SK-N-SH treated with all-trans-retinoic acid at 6 μM for 48 hours (cell line): ENCODE results near the gene KEL.

ENCODE experiments used
- ATAC-seq: fragments of 200-7000 bp; cut with Tn5 transposase; 3 replicates; pipeline ENCODE4 v1.9.1; 2020; ENCODE audit warnings: mild to moderate bottlenecking, moderate library complexity
- ARNTL ChIP-seq: fragments of 450-650 bp; formaldehyde crosslinking; IDR thresholded peaks from 2 replicates; pipeline ENCODE4 v1.5.0; 2020; ENCODE audit warnings: low read depth, mild to moderate bottlenecking, moderate library complexity, borderline replicate concordance
- BACH2 ChIP-seq: fragments of 250-450 bp; sonication (Bioruptor Pico); IDR thresholded peaks from 2 replicates; pipeline ENCODE4 v1.9.0; 2021; ENCODE audit warnings: mild to moderate bottlenecking, borderline replicate concordance
- CREB5 ChIP-seq: fragments of 250-450 bp; sonication (Bioruptor Pico); IDR thresholded peaks from 2 replicates; pipeline ENCODE4 v1.5.1; 2020; ENCODE audit warnings: low read depth, mild to moderate bottlenecking, moderate library complexity
- CSDC2 ChIP-seq: fragments of 250-450 bp; sonication (Bioruptor Pico); IDR thresholded peaks from 2 replicates; pipeline ENCODE4 v1.5.0; 2020; ENCODE audit warnings: mild to moderate bottlenecking, moderate library complexity
- CSRNP3 ChIP-seq: fragments of 250-450 bp; sonication (Bioruptor Pico); IDR thresholded peaks from 2 replicates; pipeline ENCODE4 v1.5.1; 2021; ENCODE audit warnings: mild to moderate bottlenecking, moderate library complexity
- ESRRG ChIP-seq: fragments of 250-450 bp; sonication (Bioruptor Pico); IDR thresholded peaks from 2 replicates; pipeline ENCODE4 v1.6.1; 2021; ENCODE audit warnings: mild to moderate bottlenecking
- ISL1 ChIP-seq: fragments of 250-450 bp; sonication (Bioruptor Pico); IDR thresholded peaks from 2 replicates; pipeline ENCODE4 v2.1.2; 2022; ENCODE audit warnings: mild to moderate bottlenecking, moderate library complexity
- OSR1 ChIP-seq: fragments of 250-450 bp; sonication (Bioruptor Pico); IDR thresholded peaks from 2 replicates; pipeline ENCODE4 v1.8.0; 2022; ENCODE audit warnings: moderate library complexity, mild to moderate bottlenecking, inconsistent platforms
- PATZ1 ChIP-seq: fragments of 250-450 bp; sonication (Bioruptor Pico); IDR thresholded peaks from 2 replicates; pipeline ENCODE4 v1.8.0; 2020; ENCODE audit warnings: mild to moderate bottlenecking, moderate library complexity, borderline replicate concordance
- POU6F1 ChIP-seq: fragments of 250-450 bp; sonication (Bioruptor Pico); IDR thresholded peaks from 2 replicates; pipeline ENCODE4 v1.8.0; 2021; ENCODE audit warnings: low read depth, mild to moderate bottlenecking, moderate library complexity, borderline replicate concordance
- PPARA ChIP-seq: fragments of 250-450 bp; sonication (Bioruptor Pico); IDR thresholded peaks from 2 replicates; pipeline ENCODE4 v1.5.0; 2020; ENCODE audit warnings: mild to moderate bottlenecking, borderline replicate concordance
- RARB ChIP-seq: fragments of 250-450 bp; sonication (Bioruptor Pico); IDR thresholded peaks from 2 replicates; pipeline ENCODE4 v1.8.0; 2021; ENCODE audit warnings: mild to moderate bottlenecking, moderate library complexity
- SNAI2 ChIP-seq: fragments of 250-450 bp; sonication (Bioruptor Pico); IDR thresholded peaks from 2 replicates; pipeline ENCODE4 v1.5.0; 2020; ENCODE audit warnings: mild to moderate bottlenecking, moderate library complexity
- TCF4 ChIP-seq: fragments of 250-450 bp; sonication (Bioruptor Pico); IDR thresholded peaks from 2 replicates; pipeline ENCODE4 v1.8.0; 2021; ENCODE audit warnings: mild to moderate bottlenecking, moderate library complexity, borderline replicate concordance
- TOX ChIP-seq: fragments of 250-450 bp; sonication (Bioruptor Pico); IDR thresholded peaks from 2 replicates; pipeline ENCODE4 v1.8.0; 2021; ENCODE audit warnings: mild to moderate bottlenecking, moderate library complexity, borderline replicate concordance
- TSHZ2 ChIP-seq: fragments of 250-450 bp; sonication (Bioruptor Pico); IDR thresholded peaks from 2 replicates; pipeline ENCODE4 v1.5.0; 2020; ENCODE audit warnings: mild to moderate bottlenecking, moderate library complexity
- ZFP3 ChIP-seq: fragments of 250-450 bp; sonication (Bioruptor Pico); IDR thresholded peaks from 2 replicates; pipeline ENCODE4 v1.5.0; 2020; ENCODE audit warnings: mild to moderate bottlenecking, moderate library complexity
- ZFP30 ChIP-seq: fragments of 450-650 bp; formaldehyde crosslinking; IDR thresholded peaks from 2 replicates; pipeline ENCODE4 v1.5.0; 2022; ENCODE audit warnings: mild to moderate bottlenecking, moderate library complexity
- ZNF565 ChIP-seq: fragments of 450-650 bp; formaldehyde crosslinking; conservative IDR thresholded peaks from 2 replicates; pipeline ENCODE4 v1.5.0; 2020; ENCODE audit warnings: low read depth, mild to moderate bottlenecking, moderate library complexity
- ZNF70 ChIP-seq: fragments of 450-650 bp; formaldehyde crosslinking; IDR thresholded peaks from 2 replicates; pipeline ENCODE4 v1.5.0; 2020; ENCODE audit warnings: mild to moderate bottlenecking, moderate library complexity
- ZNF8 ChIP-seq: fragments of 450-650 bp; formaldehyde crosslinking; IDR thresholded peaks from 2 replicates; pipeline ENCODE4 v1.5.0; 2020; ENCODE audit warnings: mild to moderate bottlenecking, moderate library complexity

KEL gene

GRCh38 chr7:143000648-143001047 is 38.5 kb upstream of the KEL start:
- ATAC-seq, result no peak
- no peak for TF ChIP-seq ZNF8 (CRISPR knock-in tag)

GRCh38 chr7:142999793-143000192 is 37.6 kb upstream of the KEL start:
- no peak for TF ChIP-seq ZFP30 (CRISPR knock-in tag)
- TF ChIP-seq ZNF70 (CRISPR knock-in tag), result no peak
- no peak for TF ChIP-seq CSDC2
- TF ChIP-seq ISL1 (CRISPR knock-in tag), result no peak
- no peak for TF ChIP-seq CSRNP3 (CRISPR knock-in tag)
- TF ChIP-seq POU6F1 (CRISPR knock-in tag), result no peak
- TF ChIP-seq ZFP3 (CRISPR knock-in tag), result no peak
- TF ChIP-seq SNAI2 (CRISPR knock-in tag), result no peak
- no peak for TF ChIP-seq RARB (CRISPR knock-in tag)
- TF ChIP-seq TSHZ2 (CRISPR knock-in tag), result no peak
- TF ChIP-seq ZNF8 (CRISPR knock-in tag), result no peak
- TF ChIP-seq TCF4 (CRISPR knock-in tag), result no peak
- TF ChIP-seq ESRRG, result no peak
- TF ChIP-seq OSR1 (CRISPR knock-in tag), result no peak
- no peak for TF ChIP-seq TOX
- TF ChIP-seq ARNTL (CRISPR knock-in tag), result no peak
- TF ChIP-seq CREB5 (CRISPR knock-in tag), result no peak
- no peak for TF ChIP-seq ZNF565 (CRISPR knock-in tag)
- no peak for TF ChIP-seq BACH2 (CRISPR knock-in tag)
- no peak for TF ChIP-seq PATZ1 (CRISPR knock-in tag)
- no peak for ATAC-seq

GRCh38 chr7:142998966-142999365 is 36.8 kb upstream of the KEL start:
- TF ChIP-seq PPARA, result no peak
- TF ChIP-seq ISL1 (CRISPR knock-in tag), result no peak
- no peak for TF ChIP-seq ESRRG
- TF ChIP-seq BACH2 (CRISPR knock-in tag), result no peak
- no peak for TF ChIP-seq TSHZ2 (CRISPR knock-in tag)
- TF ChIP-seq CSDC2, result no peak
- ATAC-seq, result no peak
